Pulmonary artery endothelial cell (primary cell): ENCODE measurements around the gene SLFN14. TPM values are rescaled to one million over a fixed set of nuclear protein-coding genes. Genes with fewer than 3 reads are reported as not detected.
"Not testable (repeated sequence)": the region's sequence is repeated elsewhere in the genome, so short reads cannot be mapped to it uniquely, and the experiment has no call there.

Experiments used
- DNase-seq: peaks from one replicate; pipeline ENCODE4 v3.0.0-alpha.2; 2011; ENCODE audit warnings: low read depth, low spot score
- total RNA-seq: library from RNA; depleted of rRNA; stranded (reverse); fragments of >200 nt; gene quantifications from 2 replicates; pipeline ENCODE4 v1.2.3, GENCODE V29; 2014

The SLFN14 gene
- total RNA-seq, 1 donor from 2014 or later = not detected

DNA sequence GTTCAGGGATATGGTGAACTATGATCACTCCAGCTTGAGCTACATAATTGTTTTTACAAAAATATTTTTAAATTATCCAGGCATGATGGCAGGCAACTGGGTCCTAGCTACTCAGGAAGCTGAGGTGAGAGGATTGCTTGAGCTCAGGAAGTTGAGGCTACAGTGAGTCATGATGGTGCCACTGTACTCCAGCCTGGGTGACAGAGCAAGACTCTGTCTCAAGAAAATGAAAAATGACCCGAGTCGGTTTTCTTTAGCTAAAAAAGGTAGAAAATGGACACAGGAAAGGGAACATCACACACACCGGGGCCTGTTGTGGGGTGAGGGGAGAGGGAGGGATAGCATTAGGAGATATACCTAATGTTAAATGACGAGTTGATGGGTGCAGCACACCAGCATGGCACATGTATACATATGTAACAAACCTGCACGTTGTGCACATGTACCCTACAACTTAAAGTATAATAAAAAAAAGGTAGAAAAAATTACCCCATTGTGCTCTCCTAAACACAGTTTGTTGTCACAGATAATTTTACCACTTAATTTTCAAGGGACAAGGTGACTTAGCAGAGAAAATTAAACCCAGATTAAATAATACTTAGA lies 38.9 kb downstream of the SLFN14 start:
- DNase-seq = not testable (repeated sequence)

DNA sequence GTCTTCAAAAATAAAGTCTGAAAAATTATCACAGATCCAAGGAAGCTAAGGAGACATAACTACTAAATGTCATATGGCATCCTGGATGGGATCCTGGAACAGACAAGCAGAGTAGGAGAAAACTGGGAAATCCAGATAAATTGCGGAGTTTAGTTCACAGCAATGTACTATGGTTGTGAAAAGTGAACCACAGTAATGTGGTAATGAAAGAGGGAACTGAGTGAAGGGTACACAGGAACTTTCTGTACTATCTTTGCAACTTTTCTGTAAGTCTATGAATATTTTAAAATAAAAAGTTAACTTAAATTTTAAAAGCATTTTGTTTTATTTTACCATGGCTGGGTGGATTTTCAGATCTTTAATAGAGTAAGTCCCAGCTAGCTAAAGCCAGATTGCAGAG lies 39.5 kb downstream of the SLFN14 start:
- DNase-seq = no peak

DNA sequence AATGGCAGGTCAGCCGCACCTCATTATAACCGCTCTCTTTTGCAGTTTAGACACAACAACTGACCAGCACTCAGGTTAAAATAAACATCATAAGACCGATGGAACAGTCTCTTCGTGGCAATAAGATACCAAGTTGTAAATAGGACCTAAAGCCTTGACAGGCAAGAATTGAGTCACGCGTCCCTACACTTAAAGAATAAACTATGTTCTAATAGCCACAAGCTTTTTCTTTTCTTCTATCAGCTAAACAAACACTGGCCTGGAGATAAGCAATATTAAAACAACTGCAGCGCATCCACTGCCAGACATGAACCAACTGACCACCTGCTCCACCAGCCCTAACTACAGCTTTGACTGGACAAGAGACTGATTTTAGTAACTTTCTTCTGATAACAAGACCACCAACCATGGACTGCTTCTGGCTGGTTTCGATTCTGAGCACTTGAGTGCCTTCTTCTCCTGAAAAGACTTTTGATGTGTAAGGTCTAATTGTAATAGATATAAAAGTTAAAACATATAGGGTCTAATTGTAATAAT lies 40.6 kb downstream of the SLFN14 start:
- DNase-seq = no peak

DNA sequence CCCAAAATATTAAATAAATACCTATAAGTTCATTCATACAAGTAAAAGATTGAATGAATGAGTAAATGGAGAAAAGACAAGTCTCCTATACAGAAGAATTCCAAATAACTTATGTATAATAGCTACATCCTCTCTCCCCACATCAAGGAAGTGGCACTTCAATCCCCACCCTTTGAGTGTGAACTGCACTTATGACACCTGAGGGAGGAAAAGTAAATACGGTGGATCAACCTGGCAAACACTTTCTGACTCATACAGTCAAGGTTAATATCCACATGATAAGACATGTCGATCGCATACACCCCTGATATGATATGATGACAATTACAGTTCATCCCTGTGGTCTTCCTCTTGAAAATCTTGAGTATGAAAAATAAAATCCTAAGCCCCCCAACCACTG lies 41.2 kb downstream of the SLFN14 start:
- no peak for DNase-seq

DNA sequence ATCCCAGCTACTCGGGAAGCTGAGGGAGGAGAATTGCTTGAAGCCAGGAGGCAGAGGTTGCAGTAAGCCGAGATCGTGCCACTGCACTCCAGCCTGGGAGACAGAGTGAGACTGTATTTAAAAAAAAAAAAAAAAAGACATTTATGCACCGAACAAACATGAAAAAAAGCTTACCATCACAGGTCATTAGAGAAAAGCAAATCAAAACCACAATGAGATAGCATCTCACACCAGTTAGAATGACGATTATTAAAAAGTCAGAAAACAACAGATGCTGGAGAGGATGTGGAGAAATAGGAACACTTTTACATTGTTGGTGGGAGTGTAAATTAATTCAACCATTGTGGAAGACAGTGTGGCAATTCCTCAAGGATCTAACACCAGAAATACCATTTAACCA lies 42.2 kb downstream of the SLFN14 start:
- DNase-seq = not testable (repeated sequence)

DNA sequence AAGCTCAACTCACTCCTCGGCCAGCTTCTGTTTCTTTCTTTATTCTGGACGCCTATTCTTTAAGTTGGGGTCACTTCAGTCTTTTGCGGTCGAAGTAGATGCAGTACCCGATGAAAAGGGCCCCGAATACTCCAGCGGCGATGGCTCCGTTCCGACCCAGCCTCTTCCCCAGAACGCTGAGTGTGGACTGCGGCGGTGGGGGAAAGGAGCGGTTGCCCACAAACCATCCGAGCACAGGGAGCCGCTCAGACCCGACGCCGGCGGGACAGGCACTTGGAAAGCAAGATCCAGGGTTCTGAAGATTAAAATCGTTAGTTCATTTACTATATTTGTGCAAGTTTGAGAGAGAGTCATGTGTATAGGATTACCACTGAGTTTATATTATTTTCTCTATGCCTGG lies 45.6 kb downstream of the SLFN14 start:
- DNase-seq = no peak

DNA sequence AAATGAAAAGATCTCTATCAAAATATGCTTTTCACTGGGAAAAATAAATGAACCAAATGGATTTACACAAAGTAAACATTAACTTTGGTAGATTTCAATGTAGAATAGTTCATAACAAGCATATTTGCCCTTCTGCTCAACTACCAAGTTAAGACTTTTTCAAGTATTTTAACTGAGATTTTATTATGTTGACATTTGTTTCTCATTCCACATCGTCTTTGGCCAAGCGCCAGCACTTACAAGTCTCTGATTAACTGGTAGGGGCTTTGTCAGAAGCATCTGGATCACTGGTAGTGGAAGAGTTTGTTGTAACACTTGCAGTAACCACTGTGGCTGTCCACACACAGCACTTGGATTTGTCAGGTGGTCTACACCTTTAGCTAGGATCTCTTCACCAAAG lies 46.1 kb downstream of the SLFN14 start:
- DNase-seq = no peak

Other genes starting within 250 kb of the SLFN14 start
- 98.6 and 225 TPM in 2 replicates for gene SLFN11, start 187.2 kb downstream of the SLFN14 start, total RNA-seq
- 30.6 and 50.1 TPM in 2 replicates for gene SLFN12, start 128.3 kb downstream of the SLFN14 start, total RNA-seq
- 2.6 and 6.9 TPM in 2 replicates for gene SLFN13, start 112.1 kb downstream of the SLFN14 start, total RNA-seq
- gene SLFN12L, start 23.1 kb downstream of the SLFN14 start, total RNA-seq = 0.04 and 0.07 TPM in 2 replicates
- 2.4 and 3.1 TPM in 2 replicates for gene PEX12, start 17.8 kb upstream of the SLFN14 start, total RNA-seq
- 102 TPM in 2 replicates for gene AP2B1, start 26.5 kb upstream of the SLFN14 start, total RNA-seq
- 0.20 and 0.49 TPM in 2 replicates for gene RASL10B, start 170.8 kb upstream of the SLFN14 start, total RNA-seq
- not detected in 2 replicates for gene GAS2L2, start 192.4 kb upstream of the SLFN14 start, total RNA-seq
- gene C17orf50, start 200.1 kb upstream of the SLFN14 start, total RNA-seq = not detected in 2 replicates
- 4.3 and 7.2 TPM in 2 replicates for gene MMP28, start 234.8 kb upstream of the SLFN14 start, total RNA-seq
- 97.9 and 135 TPM in 2 replicates for gene TAF15, start 248.7 kb upstream of the SLFN14 start, total RNA-seq